Measurements from ENCODE around the gene GAB3.

Gene GAB3

GRCh38 chrX:154793084-154793795 is 42.4 kb upstream of the GAB3 start:
- Histone ChIP-seq H3K18ac (ENCODE audit: low read length) (no peak overlapping the region), H3K4me3 (ENCODE audit: low read length in 2 of 2) (no peak overlapping the region), H3K14ac (ENCODE audit: low read length) (no peak overlapping the region), H2AFZ (ENCODE audit: low read length) (no peak overlapping the region), H3K23ac (ENCODE audit: low read depth, low read length, poor library complexity) (no peak overlapping the region), H3K4me1 (ENCODE audit: control insufficient read depth in 2 of 2, insufficient read depth in 1 of 2, low read depth in 1 of 2, low read length in 2 of 2) (no peaks in the 10 kb centered on the region), H2BK5ac (ENCODE audit: low read length) (no peak overlapping the region), H4K91ac (ENCODE audit: low read depth, low read length, poor library complexity) (no peak overlapping the region), H3K4me2 (ENCODE audit: insufficient read depth, low read length, poor library complexity, severe bottlenecking) (no peak overlapping the region), H3K9ac (ENCODE audit: low read depth, low read length, poor library complexity) (no peak overlapping the region), H2BK15ac (ENCODE audit: low read length) (no peak overlapping the region), H3K9me3 (replicated peaks in 1 of 2; ENCODE audit: control insufficient read depth in 2 of 2, insufficient read depth in 1 of 2, low read depth in 1 of 2, low read length in 2 of 2) (no peaks in the 10 kb centered on the region), H2BK120ac (ENCODE audit: low read depth, low read length) (no peak overlapping the region), H4K8ac (ENCODE audit: low read depth, low read length) (no peak overlapping the region), H2BK12ac (ENCODE audit: low read length) (no peak overlapping the region), H3K36me3 (replicated peaks in 1 of 2; ENCODE audit: control insufficient read depth in 2 of 2, insufficient read depth in 2 of 2, low read length in 2 of 2) (no peaks in the 10 kb centered on the region), H3K4ac (ENCODE audit: low read length) (no peak overlapping the region), H2AK5ac (ENCODE audit: low read depth, low read length) (no peak overlapping the region), H3K79me1 (ENCODE audit: low read depth, low read length) (no peaks in the 10 kb centered on the region), H3K27ac (replicated peaks; ENCODE audit: low read length) (no peak overlapping the region), H3K27me3 (ENCODE audit: control insufficient read depth in 3 of 3, insufficient read depth in 3 of 3, low read depth in 1 of 3, low read length in 3 of 3) (peaks cover 0 to 93% (median 1%) of the 10 kb centered on the region in 3 experiments)
- DNase-seq (ENCODE audit: low spot score): no peak
- WGBS, 2 donors (ENCODE audit: extremely low coverage in 2 of 2, insufficient read length in 2 of 2, insufficient replicate concordance in 1 of 2): no CpG with 5 or more reads among the region's 7 CpGs

- H3K27ac ChIP-seq (replicated peaks; ENCODE audit: low read length): no peak overlapping the region
- no peak overlapping the region for H2BK12ac ChIP-seq (ENCODE audit: low read length)
- H3K9me3 ChIP-seq (replicated peaks in 1 of 2; ENCODE audit: control insufficient read depth in 2 of 2, insufficient read depth in 1 of 2, low read depth in 1 of 2, low read length in 2 of 2): no peaks in the 10 kb centered on the region
- H3K4ac ChIP-seq (ENCODE audit: low read length): no peak overlapping the region
- no peak overlapping the region for H4K91ac ChIP-seq (ENCODE audit: low read depth, low read length, poor library complexity)
- H3K4me3 ChIP-seq (ENCODE audit: low read length in 2 of 2): no peak overlapping the region
- H3K23ac ChIP-seq (ENCODE audit: low read depth, low read length, poor library complexity): no peak overlapping the region
- H2AFZ ChIP-seq (ENCODE audit: low read length): no peak overlapping the region
- H3K4me2 ChIP-seq (ENCODE audit: insufficient read depth, low read length, poor library complexity, severe bottlenecking): no peak overlapping the region
- no peaks in the 10 kb centered on the region for H3K79me1 ChIP-seq (ENCODE audit: low read depth, low read length)
- no peak overlapping the region for H3K18ac ChIP-seq (ENCODE audit: low read length)
- H4K8ac ChIP-seq (ENCODE audit: low read depth, low read length): no peak overlapping the region
- H2BK5ac ChIP-seq (ENCODE audit: low read length): no peak overlapping the region
- no peak for DNase-seq (ENCODE audit: low spot score)
- H3K36me3 ChIP-seq (replicated peaks in 1 of 2; ENCODE audit: control insufficient read depth in 2 of 2, insufficient read depth in 2 of 2, low read length in 2 of 2): no peaks in the 10 kb centered on the region
- no peak overlapping the region for H2AK5ac ChIP-seq (ENCODE audit: low read depth, low read length)
- H3K9ac ChIP-seq (ENCODE audit: low read depth, low read length, poor library complexity): no peak overlapping the region
- H3K14ac ChIP-seq (ENCODE audit: low read length): no peak overlapping the region
- no CpG with 5 or more reads among the region's 8 CpGs for WGBS, 2 donors (ENCODE audit: extremely low coverage in 2 of 2, insufficient read length in 2 of 2, insufficient replicate concordance in 1 of 2)
- no peak overlapping the region for H2BK120ac ChIP-seq (ENCODE audit: low read depth, low read length)
- H2BK15ac ChIP-seq (ENCODE audit: low read length): no peak overlapping the region
- no peaks in the 10 kb centered on the region for H3K4me1 ChIP-seq (ENCODE audit: control insufficient read depth in 2 of 2, insufficient read depth in 1 of 2, low read depth in 1 of 2, low read length in 2 of 2)
- H3K27me3 ChIP-seq (ENCODE audit: control insufficient read depth in 3 of 3, insufficient read depth in 3 of 3, low read depth in 1 of 3, low read length in 3 of 3): peaks cover 0 to 87% (median 1%) of the 10 kb centered on the region in 3 experiments
Observed at GRCh38 chrX:154791939-154792338, 41.1 kb upstream of the GAB3 start.

GRCh38 chrX:154791467-154791866 is 40.6 kb upstream of the GAB3 start:
- no peak overlapping the region for H2BK15ac ChIP-seq (ENCODE audit: low read length)
- no peak overlapping the region for H3K4me3 ChIP-seq (ENCODE audit: low read length in 2 of 2)
- no peaks in the 10 kb centered on the region for H3K9me3 ChIP-seq (replicated peaks in 1 of 2; ENCODE audit: control insufficient read depth in 2 of 2, insufficient read depth in 1 of 2, low read depth in 1 of 2, low read length in 2 of 2)
- H3K36me3 ChIP-seq (replicated peaks in 1 of 2; ENCODE audit: control insufficient read depth in 2 of 2, insufficient read depth in 2 of 2, low read length in 2 of 2): no peaks in the 10 kb centered on the region
- H3K79me1 ChIP-seq (ENCODE audit: low read depth, low read length): no peaks in the 10 kb centered on the region
- no peak overlapping the region for H2BK5ac ChIP-seq (ENCODE audit: low read length)
- no peak overlapping the region for H2BK120ac ChIP-seq (ENCODE audit: low read depth, low read length)
- H4K91ac ChIP-seq (ENCODE audit: low read depth, low read length, poor library complexity): no peak overlapping the region
- no peak for DNase-seq (ENCODE audit: low spot score)
- H3K4ac ChIP-seq (ENCODE audit: low read length): no peak overlapping the region
- no peaks in the 10 kb centered on the region for H3K4me1 ChIP-seq (ENCODE audit: control insufficient read depth in 2 of 2, insufficient read depth in 1 of 2, low read depth in 1 of 2, low read length in 2 of 2)
- H4K8ac ChIP-seq (ENCODE audit: low read depth, low read length): no peak overlapping the region
- H2BK12ac ChIP-seq (ENCODE audit: low read length): no peak overlapping the region
- no peak overlapping the region for H2AK5ac ChIP-seq (ENCODE audit: low read depth, low read length)
- no peak overlapping the region for H3K4me2 ChIP-seq (ENCODE audit: insufficient read depth, low read length, poor library complexity, severe bottlenecking)
- peaks cover 0 to 82% (median 1%) of the 10 kb centered on the region in 3 experiments for H3K27me3 ChIP-seq (ENCODE audit: control insufficient read depth in 3 of 3, insufficient read depth in 3 of 3, low read depth in 1 of 3, low read length in 3 of 3)
- H3K18ac ChIP-seq (ENCODE audit: low read length): no peak overlapping the region
- H3K14ac ChIP-seq (ENCODE audit: low read length): no peak overlapping the region
- no peak overlapping the region for H3K27ac ChIP-seq (replicated peaks; ENCODE audit: low read length)
- no peak overlapping the region for H3K23ac ChIP-seq (ENCODE audit: low read depth, low read length, poor library complexity)
- no CpG with 5 or more reads among the region's 4 CpGs for whole genome bisulfite sequencing, 2 donors (ENCODE audit: extremely low coverage in 2 of 2, insufficient read length in 2 of 2, insufficient replicate concordance in 1 of 2)
- no peak overlapping the region for H2AFZ ChIP-seq (ENCODE audit: low read length)
- no peak overlapping the region for H3K9ac ChIP-seq (ENCODE audit: low read depth, low read length, poor library complexity)

- H3K36me3 ChIP-seq (replicated peaks in 1 of 2; ENCODE audit: control insufficient read depth in 2 of 2, insufficient read depth in 2 of 2, low read length in 2 of 2): no peaks in the 10 kb centered on the region
- H2BK15ac ChIP-seq (ENCODE audit: low read length): no peak overlapping the region
- H2BK12ac ChIP-seq (ENCODE audit: low read length): no peak overlapping the region
- no peak overlapping the region for H2AK5ac ChIP-seq (ENCODE audit: low read depth, low read length)
- H2BK5ac ChIP-seq (ENCODE audit: low read length): no peak overlapping the region
- no peak overlapping the region for H2AFZ ChIP-seq (ENCODE audit: low read length)
- no peak overlapping the region for H2BK120ac ChIP-seq (ENCODE audit: low read depth, low read length)
- H3K27me3 ChIP-seq (ENCODE audit: control insufficient read depth in 3 of 3, insufficient read depth in 3 of 3, low read depth in 1 of 3, low read length in 3 of 3): peaks cover 0 to 68% (median 0%) of the 10 kb centered on the region in 3 experiments
- no peaks in the 10 kb centered on the region for H3K79me1 ChIP-seq (ENCODE audit: low read depth, low read length)
- no peak overlapping the region for H3K27ac ChIP-seq (replicated peaks; ENCODE audit: low read length)
- H3K23ac ChIP-seq (ENCODE audit: low read depth, low read length, poor library complexity): no peak overlapping the region
- H3K14ac ChIP-seq (ENCODE audit: low read length): no peak overlapping the region
- H3K9ac ChIP-seq (ENCODE audit: low read depth, low read length, poor library complexity): no peak overlapping the region
- no peak overlapping the region for H3K4ac ChIP-seq (ENCODE audit: low read length)
- H3K4me1 ChIP-seq (ENCODE audit: control insufficient read depth in 2 of 2, insufficient read depth in 1 of 2, low read depth in 1 of 2, low read length in 2 of 2): no peaks in the 10 kb centered on the region
- H4K8ac ChIP-seq (ENCODE audit: low read depth, low read length): no peak overlapping the region
- H3K9me3 ChIP-seq (replicated peaks in 1 of 2; ENCODE audit: control insufficient read depth in 2 of 2, insufficient read depth in 1 of 2, low read depth in 1 of 2, low read length in 2 of 2): no peaks in the 10 kb centered on the region
- H4K91ac ChIP-seq (ENCODE audit: low read depth, low read length, poor library complexity): no peak overlapping the region
- WGBS, 2 donors (ENCODE audit: extremely low coverage in 2 of 2, insufficient read length in 2 of 2, insufficient replicate concordance in 1 of 2): no CpG with 5 or more reads among the region's 6 CpGs
- no peak overlapping the region for H3K18ac ChIP-seq (ENCODE audit: low read length)
- H3K4me2 ChIP-seq (ENCODE audit: insufficient read depth, low read length, poor library complexity, severe bottlenecking): no peak overlapping the region
- no peak overlapping the region for H3K4me3 ChIP-seq (ENCODE audit: low read length in 2 of 2)
- no peak for DNase-seq (ENCODE audit: low spot score)
Observed at GRCh38 chrX:154785716-154786115, 34.8 kb upstream of the GAB3 start.

All from neuronal stem cell (in vitro differentiated cells).